Gastrocnemius medialis (tissue), 4 donors: ENCODE measurements around the gene PCGF1. TPM values are rescaled to one million over a fixed set of nuclear protein-coding genes. Genes with fewer than 3 reads are reported as not detected.

Experiments
- ATAC-seq, 2 donors: fragments of 150-250 bp; one replicate each; pipeline ENCODE4 v1.9.1; 2016
- DNase-seq, 2 donors: peaks; one replicate each; pipeline ENCODE4 v3.0.0-alpha.2; 2019
- H3K27ac ChIP-seq, 4 donors: fragments of 200-600 bp; sonication (generic); 1 replicate in 1 of 4; 2 replicates in 3 of 4; pipeline ENCODE4 v1.5.1; 2016 to 2018; ENCODE audit warnings: mild to moderate bottlenecking in 2 of 4, moderate library complexity in 1 of 4
- H3K27me3 ChIP-seq, 3 donors: fragments of 200-600 bp; sonication (generic) in 2 of 3; 1 replicate in 1 of 3; 2 replicates in 2 of 3; pipeline versions ENCODE4 v1.5.1 to v1.6.0; 2016 to 2019; ENCODE audit warnings: mild to moderate bottlenecking in 1 of 3, moderate library complexity in 1 of 3
- H3K36me3 ChIP-seq, 2 donors: fragments of 200-600 bp; sonication (generic) in 1 of 2; one replicate each; pipeline ENCODE4 v1.5.1; 2017 to 2018
- H3K4me1 ChIP-seq, 2 donors: fragments of 200-600 bp; sonication (generic) in 1 of 2; one replicate each; pipeline ENCODE4 v1.5.1; 2016 to 2017; ENCODE audit warnings: mild to moderate bottlenecking in 2 of 2
- H3K4me3 ChIP-seq, 4 donors: fragments of 200-600 bp; sonication (generic) in 3 of 4; 1 replicate in 1 of 4; 2 replicates in 3 of 4; pipeline ENCODE4 v1.5.1; 2016 to 2019; ENCODE audit warnings: mild to moderate bottlenecking in 2 of 4
- H3K9me3 ChIP-seq, 3 donors: fragments of 200-600 bp; sonication (generic) in 2 of 3; 1 replicate in 1 of 3; 2 replicates in 2 of 3; pipeline ENCODE4 v1.5.1; 2016 to 2019
- CTCF ChIP-seq, 5 experiments: fragments of 450-650 bp in 3 of 5; fragments of 200-600 bp in 2 of 5; sonication (generic) in 2 of 5; IDR thresholded peaks in 4 of 5; conservative IDR thresholded peaks in 1 of 5; 1 replicate in 4 of 5; 2 replicates in 1 of 5; pipeline ENCODE4 v1.5.1; 2016 to 2019; ENCODE audit warnings: antibody characterized with exemption in 5 of 5, mild to moderate bottlenecking in 3 of 5, moderate library complexity in 3 of 5
- POLR2A ChIP-seq, 2 donors: fragments of 450-650 bp; IDR thresholded peaks; one replicate each; pipeline ENCODE4 v1.6.1; 2017; ENCODE audit warnings: antibody characterized with exemption in 2 of 2, mild to moderate bottlenecking in 2 of 2, moderate library complexity in 2 of 2
- in situ Hi-C, 4 donors: fragments of 200-750 bp; cut with MboI; loops; one replicate each; pipeline versions ENCODE4 v1.15.0 to v1.8.0; 2017; ENCODE audit warnings: low sequenced_read_pairs in 4 of 4
- intact Hi-C: fragments of 100-400 bp; cut with DNase I; formaldehyde crosslinking; loops from one replicate; pipeline ENCODE4 v1.15.1; 2023; ENCODE audit warnings: low total_unique reads
- total RNA-seq, 4 donors: library from RNA; depleted of rRNA; stranded (reverse); fragments of >200 nt; gene quantifications; one replicate each; pipeline versions ENCODE4 v1.1.0 to v1.2.3, GENCODE V29; 2016

PCGF1 gene
- total RNA-seq, 4 donors from 2014 or later: 14.2 to 23.6 (median 20.0) TPM

- DNase-seq (no peak), ATAC-seq (peak in 1 of 2 donors; percentile 10)
- peaks cover 42 to 67% (median 57%) of the 10 kb centered on the region in 3 donors for H3K27me3 ChIP-seq
- peak overlapping the region; percentile 32 to 48 (median 44) for H3K4me3 ChIP-seq
- H3K9me3 ChIP-seq: no peaks in the 10 kb centered on the region
- H3K36me3 ChIP-seq: peaks cover 0 to 9% of the 10 kb centered on the region in 2 donors
- intact Hi-C loops: no loop called here
- H3K27ac ChIP-seq: no peak overlapping the region
- H3K4me1 ChIP-seq: peaks cover 22 to 30% of the 10 kb centered on the region in 2 donors
- no peak for TF ChIP-seq CTCF (IDR thresholded peaks at IDR 0.05 in 4 of 5, conservative IDR thresholded peaks at IDR 0.05 in 1 of 5)
- TF ChIP-seq POLR2A (IDR thresholded peaks at IDR 0.05): no peak
- in situ Hi-C loops: no loop called here
Observed at GRCh38 chr2:74498500-74499266, 8.8 kb downstream of the PCGF1 start.

- in situ Hi-C loops: no loop called here
- no peak for DNase-seq
Observed at GRCh38 chr2:74497777-74498499, 9.6 kb downstream of the PCGF1 start.

GRCh38 chr2:74496997-74497776 lies 10.3 kb downstream of the PCGF1 start:
- ATAC-seq: no peak
- DNase-seq: no peak
- Histone ChIP-seq H3K4me1 (peaks cover 22% of the 10 kb centered on the region in 2 donors), H3K4me3 (peak overlapping the region in 3 of 4 donors; percentile 43 to 48 (median 44)), H3K9me3 (no peaks in the 10 kb centered on the region), H3K36me3 (peaks cover 0 to 23% of the 10 kb centered on the region in 2 donors), H3K27me3 (peaks cover 35 to 52% (median 45%) of the 10 kb centered on the region in 3 donors), H3K27ac (no peak overlapping the region)
- no peak for TF ChIP-seq CTCF (IDR thresholded peaks at IDR 0.05 in 4 of 5, conservative IDR thresholded peaks at IDR 0.05 in 1 of 5)
- TF ChIP-seq POLR2A (IDR thresholded peaks at IDR 0.05): no peak
- in situ Hi-C loops: no loop called here
- intact Hi-C loops: no loop called here

More at GRCh38 chr2:74497777-74498499, 9.6 kb downstream of the PCGF1 start:
- Histone ChIP-seq H3K4me3 (peak overlapping the region; percentile 32 to 48 (median 44)), H3K36me3 (peaks cover 0 to 16% of the 10 kb centered on the region in 2 donors), H3K27me3 (peaks cover 42 to 59% (median 51%) of the 10 kb centered on the region in 3 donors), H3K4me1 (peaks cover 22 to 26% of the 10 kb centered on the region in 2 donors), H3K27ac (no peak overlapping the region), H3K9me3 (no peaks in the 10 kb centered on the region)
- intact Hi-C loops: no loop called here
- TF ChIP-seq CTCF (IDR thresholded peaks at IDR 0.05 in 4 of 5, conservative IDR thresholded peaks at IDR 0.05 in 1 of 5) (no peak), POLR2A (IDR thresholded peaks at IDR 0.05) (no peak)
- ATAC-seq: no peak

GRCh38 chr2:74495440-74495839 lies 12.1 kb downstream of the PCGF1 start:
- ATAC-seq: no peak
- no peak overlapping the region for H3K4me3 ChIP-seq
- H3K27ac ChIP-seq: no peak overlapping the region
- H3K9me3 ChIP-seq: no peaks in the 10 kb centered on the region
- DNase-seq: no peak
- peaks cover 22% of the 10 kb centered on the region in 2 donors for H3K4me1 ChIP-seq
- in situ Hi-C loops: no loop called here
- peaks cover 0 to 41% of the 10 kb centered on the region in 2 donors for H3K36me3 ChIP-seq
- intact Hi-C loops: no loop called here
- peaks cover 27 to 36% (median 36%) of the 10 kb centered on the region in 3 donors for H3K27me3 ChIP-seq
- TF ChIP-seq POLR2A (IDR thresholded peaks at IDR 0.05): no peak
- TF ChIP-seq CTCF (IDR thresholded peaks at IDR 0.05 in 4 of 5, conservative IDR thresholded peaks at IDR 0.05 in 1 of 5): no peak
